GM21529 (cell line): Measurements from ENCODE around the gene OR7A10.

Source experiments
- ATAC-seq: cut with Tn5 transposase; IDR thresholded peaks from one replicate; pipeline ENCODE4 v1.9.1; 2021; ENCODE audit not compliant: unreplicated experiment

OR7A10 gene

GRCh38 chr19:14848822-14849221 is at the start of gene OR7A10:
OR7A10 (minus strand) TSS chr19:14848922; CDS start chr19:14841877, 7,045 bp downstream.
- ATAC-seq, result no peak

GRCh38 chr19:14890643-14891379 is 42.1 kb upstream of the OR7A10 start:
- no peak for ATAC-seq

GRCh38 chr19:14889994-14890642 is 41.4 kb upstream of the OR7A10 start:
- ATAC-seq, result no peak

- no peak for ATAC-seq
These were observed 37.3 kb upstream of the OR7A10 start, which contains the start of gene OR7A17 for GRCh38 chr19:14886032-14886431. OR7A17 (minus strand) TSS chr19:14886132; CDS start chr19:14881355, 4,777 bp downstream.

DNA sequence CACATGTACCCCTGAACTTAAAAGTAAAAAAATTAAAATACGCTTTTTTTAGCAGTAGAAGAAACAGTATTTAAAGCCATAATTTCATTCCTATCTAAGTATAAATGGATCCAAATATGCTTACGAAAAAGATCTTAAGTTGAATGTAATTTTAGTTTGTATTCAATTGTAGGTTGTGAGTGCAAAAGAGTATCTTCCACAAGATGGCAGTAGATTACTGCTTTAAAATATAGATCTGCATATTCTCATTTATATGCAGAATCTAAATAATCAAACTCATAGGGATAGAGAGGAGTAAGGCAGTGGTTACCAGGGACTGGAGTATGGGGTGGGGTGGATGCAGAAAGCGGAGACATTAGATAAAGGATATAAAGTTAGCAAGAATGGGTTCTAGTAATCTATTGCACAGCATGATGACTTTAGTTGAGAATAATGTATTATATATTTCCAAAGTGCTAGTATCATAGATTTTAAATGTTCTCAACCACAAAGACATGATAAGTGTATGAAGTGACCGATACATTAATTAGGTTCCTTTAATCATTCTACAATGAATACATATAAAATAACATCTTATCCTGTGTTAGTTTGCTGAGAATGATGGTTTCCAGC is 23.0 kb upstream of the OR7A10 start:
- no peak for ATAC-seq

DNA sequence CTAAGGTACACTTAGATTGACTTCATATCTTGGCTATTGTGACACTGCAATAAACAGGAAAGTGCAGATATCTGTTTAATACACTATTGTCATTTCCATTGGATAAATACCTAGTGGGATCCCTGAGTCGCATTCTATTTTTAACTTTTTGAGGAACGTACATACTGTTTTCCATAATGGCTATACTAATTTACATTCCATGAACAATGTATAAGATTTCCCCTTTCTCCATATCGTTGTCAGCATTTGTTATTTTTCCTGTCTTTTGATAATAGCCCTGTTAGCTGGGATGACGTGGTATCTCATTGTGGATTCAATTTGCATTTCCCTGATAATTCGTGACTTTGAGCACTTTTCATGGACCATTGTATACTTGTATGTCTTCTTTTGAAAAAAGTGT is 19.8 kb upstream of the OR7A10 start:
- ATAC-seq, result no peak

DNA sequence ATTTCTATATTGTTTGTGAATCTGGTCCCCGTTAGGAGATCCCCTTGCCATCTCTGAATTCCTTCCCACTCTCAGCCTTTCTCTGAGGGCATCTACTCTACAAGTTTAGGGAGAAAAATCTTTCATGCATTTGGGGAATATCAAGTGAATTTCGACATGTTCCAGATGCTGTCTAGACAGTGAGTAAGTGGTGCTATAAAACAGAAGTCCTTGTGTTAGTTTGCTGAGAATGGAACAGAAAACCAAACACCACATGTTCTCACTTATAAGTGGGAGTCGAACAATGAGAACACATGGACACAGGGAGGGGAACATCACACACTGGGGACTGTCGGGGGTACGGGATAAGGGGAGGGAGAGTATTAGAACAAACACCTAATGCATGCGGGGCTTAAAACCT is 5.1 kb downstream of the OR7A10 start:
- ATAC-seq, result no peak

- ATAC-seq, result no peak
These were observed 5.6 kb downstream of the OR7A10 start for GRCh38 chr19:14843169-14843568.

DNA sequence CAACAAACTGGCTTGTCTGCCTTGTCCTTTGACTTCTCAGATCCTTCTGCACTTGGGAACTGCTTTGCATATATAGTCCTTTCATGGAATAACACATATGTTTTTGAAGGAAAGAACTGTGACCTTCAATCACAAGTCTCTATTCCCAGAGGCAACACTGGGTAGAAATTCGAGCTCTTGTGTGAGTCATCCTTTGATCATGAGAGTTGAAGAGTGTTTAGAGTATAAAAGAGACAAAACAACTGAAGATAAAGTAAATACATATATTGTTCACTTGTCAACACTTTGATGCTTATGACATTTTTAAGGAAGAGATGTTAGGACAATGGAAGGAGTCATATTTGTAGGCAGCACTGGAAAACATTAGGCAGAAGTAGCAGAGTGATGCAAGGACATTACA is 8.5 kb downstream of the OR7A10 start:
- ATAC-seq, result no peak

DNA sequence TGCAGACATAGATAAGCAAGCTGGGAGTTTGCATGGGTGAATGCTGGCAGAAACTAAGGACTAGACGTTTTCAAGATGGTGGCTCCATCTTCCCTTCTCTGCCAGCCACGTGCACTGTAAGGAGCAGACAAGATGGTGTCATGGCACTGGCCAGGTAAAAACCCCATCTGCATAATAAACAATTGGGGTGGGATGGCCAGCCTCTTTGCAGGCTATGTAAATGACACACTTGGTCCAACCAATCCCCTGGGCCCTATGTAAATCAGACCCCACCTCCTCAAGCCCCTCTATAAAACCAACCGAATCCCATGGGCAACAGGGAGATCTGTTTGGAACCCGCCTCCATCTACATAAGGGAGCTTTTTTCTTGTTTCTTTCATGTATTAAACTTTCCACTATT is 11.3 kb downstream of the OR7A10 start:
- ATAC-seq, result no peak

DNA sequence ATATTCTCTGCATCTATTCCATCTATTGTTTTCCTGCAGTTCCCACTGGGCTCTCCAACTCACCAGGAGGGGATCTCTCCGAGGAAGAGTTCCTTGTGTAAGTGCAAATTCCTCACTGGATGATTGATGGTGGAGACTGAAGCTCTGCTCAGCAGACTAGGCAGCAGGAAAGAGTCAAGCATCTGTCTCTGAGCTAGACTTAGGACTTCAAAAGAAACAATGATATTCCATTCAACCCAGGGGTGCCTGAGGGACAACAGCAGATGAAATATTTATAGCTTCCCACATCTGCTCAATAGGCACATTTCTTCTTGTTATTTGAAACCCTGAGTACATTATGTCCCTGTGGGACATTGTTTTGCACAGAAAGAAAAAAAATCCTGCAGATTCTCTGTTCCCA is 13.7 kb downstream of the OR7A10 start, which contains the start of the genes OR7A5 and OR7C1:
OR7A5 (minus strand) TSS at position 175 of the 400 bp plus-strand sequence. CDS start 6,944 bp downstream, outside the sequence.
OR7C1 (minus strand) TSS at position 175 of the 400 bp plus-strand sequence. CDS start 35,049 bp downstream, outside the sequence.
- ATAC-seq, result no peak

DNA sequence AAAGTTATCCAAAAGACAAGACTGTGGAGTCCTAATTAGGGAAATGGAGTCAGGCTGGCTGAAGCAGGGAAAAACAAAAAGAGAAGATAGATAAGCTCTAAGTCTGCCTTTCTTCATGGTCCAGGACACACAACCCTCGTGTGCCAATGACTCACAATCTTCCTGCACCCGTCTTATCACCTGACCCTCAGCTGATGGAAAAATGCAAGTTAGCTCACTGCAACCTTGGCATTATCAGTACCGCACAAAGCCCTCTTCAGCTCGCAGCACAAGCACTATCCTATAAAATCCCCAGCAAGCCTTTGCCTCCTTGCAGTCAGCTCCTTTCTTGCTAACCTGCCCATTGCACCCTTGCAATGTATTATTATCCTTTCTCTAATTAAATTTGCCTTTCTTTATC is 18.0 kb downstream of the OR7A10 start:
- ATAC-seq, result no peak

- ATAC-seq, result no peak
These were observed 22.7 kb downstream of the OR7A10 start for GRCh38 chr19:14826006-14826405.

GRCh38 chr19:14821937-14822336 is 26.8 kb downstream of the OR7A10 start:
- ATAC-seq, result no peak

- no peak for ATAC-seq
These were observed 30.1 kb downstream of the OR7A10 start for GRCh38 chr19:14818588-14818987.

DNA sequence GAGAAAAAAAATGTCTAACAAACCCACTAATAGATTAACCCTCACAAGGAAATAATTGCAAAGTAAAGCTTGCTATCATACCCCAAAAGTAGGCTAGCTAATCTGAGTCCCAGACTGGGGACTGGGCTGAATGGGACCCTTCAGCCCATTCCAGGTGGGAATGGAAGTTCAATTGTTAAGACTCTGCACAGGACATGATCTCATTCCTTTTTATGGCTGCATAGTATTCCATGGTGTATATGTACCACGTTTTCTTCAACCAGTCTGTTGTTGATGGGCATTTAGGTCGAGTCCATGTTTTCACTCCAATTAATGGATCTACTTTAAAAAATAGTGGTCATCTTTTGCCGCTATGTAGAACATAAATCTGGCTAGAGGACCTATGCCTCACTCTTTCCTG is 31.7 kb downstream of the OR7A10 start:
- ATAC-seq, result no peak

DNA sequence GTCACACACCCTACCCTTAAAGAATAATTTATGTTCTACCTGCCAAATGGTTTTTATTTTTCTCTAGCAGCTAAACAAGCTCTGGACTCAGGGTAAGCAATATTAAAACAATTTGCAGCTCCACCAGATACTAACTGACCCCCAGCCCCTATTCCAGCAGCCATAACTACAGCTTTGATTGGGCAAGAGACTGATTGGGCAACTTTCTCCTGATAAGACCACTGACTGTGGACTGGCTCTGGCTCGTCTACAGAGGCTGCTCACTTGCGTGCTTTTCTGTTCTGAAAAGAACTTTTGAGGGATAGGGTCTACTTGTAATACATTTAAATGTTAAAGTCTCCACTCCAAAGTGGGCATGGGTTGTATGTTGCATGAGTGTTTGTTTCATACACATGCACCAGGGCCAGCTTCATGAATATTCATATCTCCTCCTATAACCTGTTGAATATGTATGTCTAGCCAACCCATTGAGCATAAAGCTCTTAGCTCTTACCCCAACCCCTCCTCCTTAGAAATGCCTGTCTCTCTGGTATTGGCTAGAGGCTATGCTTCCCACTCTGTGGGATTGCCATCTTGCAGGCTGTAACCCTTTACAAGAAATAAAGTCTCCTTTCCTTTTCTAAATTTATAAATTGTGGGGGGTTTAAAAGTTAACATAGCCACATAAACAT is 33.6 kb downstream of the OR7A10 start:
- no peak for ATAC-seq

GRCh38 chr19:14809272-14810057 is 39.3 kb downstream of the OR7A10 start:
- no peak for ATAC-seq

DNA sequence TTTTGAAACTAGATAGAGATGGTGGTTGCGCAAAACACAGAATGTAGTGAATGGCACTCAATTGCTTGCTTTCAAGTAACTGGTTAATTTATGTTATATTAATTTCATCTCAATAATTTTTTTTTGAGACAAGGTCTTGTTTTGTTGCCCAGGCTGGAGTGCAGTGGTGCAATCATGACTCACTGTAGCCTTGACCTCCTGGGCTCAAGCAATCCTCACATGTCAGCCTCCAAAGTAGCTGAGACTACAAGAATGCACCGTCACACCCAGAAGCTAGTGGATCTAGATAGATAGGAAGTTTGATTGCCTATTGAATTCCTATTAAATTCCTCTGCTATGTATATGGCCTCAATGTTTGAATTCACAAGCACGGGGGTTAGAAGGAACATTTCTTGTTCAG is 44.0 kb downstream of the OR7A10 start:
- no peak for ATAC-seq

GRCh38 chr19:14798760-14799159 is 50.0 kb downstream of the OR7A10 start:
- ATAC-seq, result no peak

- no peak for ATAC-seq
These were observed 52.7 kb downstream of the OR7A10 start for GRCh38 chr19:14796021-14796420.
